HEK293 (cell line): ENCODE results near the gene RFNG.

Experiments
- CTCF ChIA-PET: fragments of 350-600 bp; formaldehyde crosslinking; extraction: SDS; loops from one replicate; lab custom pipeline; 2021; ENCODE audit warnings: antibody characterized with exemption; lab: Yijun Ruan, JAX
- POLR2A ChIA-PET: fragments of 300-600 bp; formaldehyde crosslinking; extraction: SDS; loops from one replicate; lab custom pipeline; 2020; ENCODE audit warnings: antibody characterized with exemption, inconsistent platforms; lab: Yijun Ruan, JAX
- H3K27ac ChIP-seq: fragments of 200-500 bp; sonication (Bioruptor generic); 2 replicates; pipeline ENCODE4 v1.5.1; 2014; ENCODE audit warnings: low read depth, low read length, control low read depth, inconsistent platforms; ENCODE audit errors: extremely low read depth
- H3K36me3 ChIP-seq, 2 experiments: fragments of 200-500 bp in 1 of 2; sonication (Bioruptor generic) in 1 of 2; 1 replicate in 1 of 2; 2 replicates in 1 of 2; pipeline ENCODE4 v1.5.1; 2014 to 2017; ENCODE audit warnings: inconsistent platforms in 2 of 2, low read length in 2 of 2; ENCODE audit not compliant: control insufficient read depth in 2 of 2, insufficient read depth in 1 of 2
- H3K4me1 ChIP-seq: fragments of 200-500 bp; sonication (Bioruptor generic); 2 replicates; pipeline ENCODE4 v1.5.1; 2014; ENCODE audit warnings: mild to moderate bottlenecking, low read length, inconsistent platforms; ENCODE audit not compliant: control insufficient read depth, insufficient read depth
- H3K4me3 ChIP-seq: 2 replicates; pipeline ENCODE4 v1.5.1; 2011; ENCODE audit warnings: low read depth, mild to moderate bottlenecking, control low read depth, low read length, moderate library complexity
- H3K9me3 ChIP-seq: fragments of 200-500 bp; sonication (Bioruptor generic); 2 replicates; pipeline ENCODE4 v1.5.1; 2014; ENCODE audit warnings: low read depth, low read length, inconsistent platforms; ENCODE audit not compliant: control insufficient read depth, insufficient read depth
- GFI1B ChIP-seq: fragments of 450-650 bp; formaldehyde crosslinking; IDR thresholded peaks from 2 replicates; pipeline ENCODE4 v1.5.1; 2016; ENCODE audit warnings: missing biosample characterization, missing genetic modification characterization
- HOXC10 ChIP-seq: sonication (generic); formaldehyde crosslinking; IDR thresholded peaks from 2 replicates; pipeline ENCODE4 v1.8.1; 2023; ENCODE audit warnings: mild to moderate bottlenecking, missing genetic modification reagents
- PRDM2 ChIP-seq: fragments of 450-650 bp; formaldehyde crosslinking; IDR thresholded peaks from 2 replicates; pipeline ENCODE4 v1.5.1; 2016; ENCODE audit warnings: missing biosample characterization, missing genetic modification characterization, borderline replicate concordance
- ZBTB11 ChIP-seq: fragments of 450-650 bp; formaldehyde crosslinking; conservative IDR thresholded peaks from 2 replicates; pipeline ENCODE4 v1.5.1; 2016; ENCODE audit warnings: low read depth, missing biosample characterization, missing genetic modification characterization
- ZNF16 ChIP-seq: fragments of 450-650 bp; formaldehyde crosslinking; IDR thresholded peaks from 2 replicates; pipeline ENCODE4 v1.5.1; 2016; ENCODE audit warnings: low read depth, missing biosample characterization, missing genetic modification characterization
- ZNF239 ChIP-seq: fragments of 450-650 bp; formaldehyde crosslinking; IDR thresholded peaks from 2 replicates; pipeline ENCODE4 v1.5.1; 2016; ENCODE audit warnings: missing biosample characterization, missing genetic modification characterization
- ZNF24 ChIP-seq: fragments of 450-650 bp; formaldehyde crosslinking; IDR thresholded peaks from 2 replicates; pipeline ENCODE4 v1.5.1; 2016; ENCODE audit warnings: missing biosample characterization, missing genetic modification characterization
- ZNF280C ChIP-seq: fragments of 450-650 bp; formaldehyde crosslinking; IDR thresholded peaks from 2 replicates; pipeline ENCODE4 v1.5.1; 2016; ENCODE audit warnings: missing biosample characterization, missing genetic modification characterization
- ZNF335 ChIP-seq: fragments of 450-650 bp; formaldehyde crosslinking; conservative IDR thresholded peaks from 2 replicates; pipeline ENCODE4 v1.5.1; 2016; ENCODE audit warnings: missing biosample characterization, missing genetic modification characterization
- ZNF354C ChIP-seq: fragments of 450-650 bp; formaldehyde crosslinking; IDR thresholded peaks from 2 replicates; pipeline ENCODE4 v1.5.1; 2016; ENCODE audit warnings: missing biosample characterization, missing genetic modification characterization, low read depth, borderline replicate concordance
- ZNF621 ChIP-seq: fragments of 450-650 bp; formaldehyde crosslinking; IDR thresholded peaks from 2 replicates; pipeline ENCODE4 v1.5.1; 2017; ENCODE audit warnings: missing biosample characterization, missing genetic modification characterization
- ZNF629 ChIP-seq: fragments of 450-650 bp; formaldehyde crosslinking; IDR thresholded peaks from 2 replicates; pipeline ENCODE4 v1.5.1; 2017; ENCODE audit warnings: missing biosample characterization, missing genetic modification characterization
- ZNF768 ChIP-seq: fragments of 450-650 bp; formaldehyde crosslinking; IDR thresholded peaks from 2 replicates; pipeline ENCODE4 v1.5.1; 2018; ENCODE audit warnings: missing biosample characterization, mild to moderate bottlenecking, missing genetic modification characterization
- ZNF791 ChIP-seq: fragments of 450-650 bp; formaldehyde crosslinking; IDR thresholded peaks from 2 replicates; pipeline ENCODE4 v1.5.1; 2016; ENCODE audit warnings: missing biosample characterization, missing genetic modification characterization
- ZXDB ChIP-seq: fragments of 450-650 bp; formaldehyde crosslinking; IDR thresholded peaks from 2 replicates; pipeline ENCODE4 v1.5.1; 2016; ENCODE audit warnings: missing biosample characterization, missing genetic modification characterization

The RFNG gene

GRCh38 chr17:82092628-82092994, 41.0 kb upstream of the RFNG start:
- CTCF ChIA-PET, result no interaction called here
- no peak for TF ChIP-seq ZNF354C (tag by site-specific recombination)
- TF ChIP-seq GFI1B (tag by site-specific recombination), result no peak
- POLR2A ChIA-PET, result interaction anchor here (0.6 to 1.9 kb wide), 5 partner anchors 12 to 154 kb away, joined by 4 to 5 read pairs (median 4); partner anchors contain the start of gene DCXR

GRCh38 chr17:82092094-82092586, 40.5 kb upstream of the RFNG start:
- ChIA-PET POLR2A (interaction anchor here (0.6 to 1.9 kb wide), 6 partner anchors 11 to 55 kb away, joined by 3 to 5 read pairs (median 4); partner anchors contain the start of gene DCXR), CTCF (no interaction called here)
- Histone ChIP-seq H3K36me3 (peaks cover 24 to 97% of the 10 kb centered on the region in 2 experiments), H3K27ac (peak overlapping the region; percentile 24; the same call in 1 of the 2 replicates), H3K4me1 (0 out of 2 replicates have a peak, but pooled peaks cover 5% of the 10 kb centered on the region)
- TF ChIP-seq ZNF768 (tag by site-specific recombination), result no peak
- no peak for TF ChIP-seq ZNF24 (tag by site-specific recombination)
- TF ChIP-seq ZBTB11, result no peak
- TF ChIP-seq ZNF16 (tag by site-specific recombination), result no peak
- TF ChIP-seq ZNF239 (tag by site-specific recombination), result no peak
- TF ChIP-seq HOXC10 (CRISPR knock-in tag), result no peak
- no peak for TF ChIP-seq ZNF791 (tag by site-specific recombination)
- TF ChIP-seq ZNF280C (tag by site-specific recombination), result no peak
- TF ChIP-seq PRDM2 (tag by site-specific recombination), result no peak
- TF ChIP-seq ZNF621, result no peak
- no peak for TF ChIP-seq ZNF629 (tag by site-specific recombination)
- no peak for TF ChIP-seq ZXDB (tag by site-specific recombination)
- TF ChIP-seq ZNF335 (tag by site-specific recombination), result no peak
- TF ChIP-seq, all 188 proteins: peak for 0
- H3K9me3 ChIP-seq, result no peaks in the 10 kb centered on the region
- H3K4me3 ChIP-seq, result no peak overlapping the region

More at GRCh38 chr17:82092628-82092994, 41.0 kb upstream of the RFNG start:
- Histone ChIP-seq H3K36me3 (peaks cover 20 to 92% of the 10 kb centered on the region in 2 experiments), H3K9me3 (no peaks in the 10 kb centered on the region), H3K4me3 (no peak overlapping the region), H3K4me1 (0 out of 2 replicates have a peak, but pooled peaks cover 5% of the 10 kb centered on the region), H3K27ac (0 out of 2 replicates have a peak overlapping the region, but pooled peaks have one; percentile 9)
